GM19395 (cell line): ENCODE measurements around the gene CCDC187.
A peak's percentile ranks its signal among the peaks of the same experiment; 100 is the strongest.

Experiments
- ATAC-seq: cut with Tn5 transposase; IDR thresholded peaks from one replicate; pipeline ENCODE4 v1.9.1; 2021; ENCODE audit warnings: mild to moderate bottlenecking, moderate library complexity; ENCODE audit not compliant: unreplicated experiment

Gene CCDC187

DNA sequence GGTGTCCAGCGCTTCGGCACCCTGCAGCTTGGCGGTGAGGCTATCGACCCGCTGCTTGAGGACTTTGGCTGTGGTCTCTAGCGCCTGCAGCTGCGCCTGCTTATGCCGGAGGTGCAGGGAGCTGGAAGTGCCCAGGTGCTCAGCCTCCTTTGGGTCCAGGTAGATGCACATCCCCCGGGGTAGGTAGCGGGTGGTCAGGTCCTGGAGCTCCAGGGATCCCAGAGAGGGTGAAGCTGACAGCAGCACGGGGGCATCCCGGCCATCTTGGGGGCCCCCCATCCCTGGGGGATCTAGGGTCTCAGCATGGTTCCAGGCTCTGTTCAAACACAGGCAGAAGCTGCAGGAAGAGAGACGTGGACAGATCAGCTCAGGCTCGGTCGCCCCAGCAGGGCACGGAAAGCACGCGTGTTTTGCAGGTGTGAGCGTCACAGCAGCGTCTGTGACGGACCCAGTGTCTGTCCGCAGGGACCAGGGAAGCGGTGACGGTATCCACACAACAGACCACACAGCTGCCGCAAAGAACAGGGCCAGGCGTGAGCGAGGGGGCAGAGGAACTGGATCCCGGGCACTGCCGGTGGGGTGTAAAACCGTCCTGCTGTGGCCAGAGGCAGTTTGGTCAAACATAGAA lies 17.4 kb downstream of the CCDC187 start:
- ATAC-seq = no peak

DNA sequence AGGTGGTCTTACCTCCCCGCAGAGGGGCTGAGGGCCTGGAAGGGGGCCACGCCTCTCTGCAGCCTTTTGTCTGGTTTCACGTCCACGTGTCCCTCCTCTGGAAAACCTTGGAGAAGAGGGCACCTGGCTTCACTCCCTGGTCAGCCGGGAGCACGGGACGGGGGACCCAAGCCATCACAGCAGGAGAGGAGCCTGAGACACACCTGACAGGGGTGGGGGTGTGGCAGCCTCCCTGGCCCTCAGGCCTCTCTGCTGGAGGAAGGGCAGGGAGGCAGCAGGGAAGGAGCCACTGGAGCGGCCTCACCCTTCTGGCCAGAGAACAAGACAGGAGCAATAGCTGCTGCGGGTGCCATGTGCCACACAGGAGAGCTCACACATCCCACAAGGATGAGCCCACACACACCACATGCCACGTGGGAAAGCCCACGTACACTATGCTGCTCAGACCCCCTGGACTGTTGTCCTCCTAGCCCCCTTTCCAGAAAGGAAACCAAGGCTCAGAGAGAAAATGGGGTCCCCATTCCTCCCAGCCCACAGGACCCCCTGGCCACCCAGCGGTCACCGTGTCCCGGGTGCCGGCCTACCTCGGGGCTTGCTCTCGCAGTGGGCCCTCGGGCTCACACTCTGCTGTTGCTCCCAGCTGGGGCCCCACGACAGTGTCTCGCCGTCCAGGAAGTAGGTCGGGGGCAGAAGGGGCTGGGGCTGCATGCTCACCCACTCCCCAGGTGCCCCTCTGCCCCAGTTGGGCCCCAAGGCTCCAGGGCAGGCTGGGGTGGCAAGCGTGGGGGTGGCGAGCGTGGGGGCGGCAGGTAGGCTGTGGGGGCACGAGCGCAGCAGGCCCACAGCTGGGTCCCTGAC lies 18.2 kb downstream of the CCDC187 start:
- no peak for ATAC-seq

DNA sequence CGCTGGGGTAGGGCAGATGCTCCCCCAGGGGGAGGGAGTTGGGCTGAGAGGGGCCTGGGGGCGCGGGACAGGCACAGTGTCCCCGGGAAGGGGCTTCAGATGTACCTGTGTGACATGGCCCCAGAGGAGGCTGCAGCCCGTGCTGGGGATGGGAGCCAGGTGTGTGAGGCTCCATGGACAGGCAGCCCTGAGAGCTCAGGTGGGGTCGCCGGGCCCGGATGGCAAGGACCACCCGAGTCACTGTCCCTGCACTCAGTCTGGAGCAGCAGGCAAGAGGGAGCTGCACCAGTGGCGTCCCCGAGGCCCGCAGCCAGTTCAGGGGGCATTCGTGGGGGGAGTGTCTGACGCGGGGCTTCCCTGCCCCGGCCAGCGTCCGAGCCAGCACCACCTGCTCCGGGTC lies 18.9 kb downstream of the CCDC187 start:
- no peak for ATAC-seq

DNA sequence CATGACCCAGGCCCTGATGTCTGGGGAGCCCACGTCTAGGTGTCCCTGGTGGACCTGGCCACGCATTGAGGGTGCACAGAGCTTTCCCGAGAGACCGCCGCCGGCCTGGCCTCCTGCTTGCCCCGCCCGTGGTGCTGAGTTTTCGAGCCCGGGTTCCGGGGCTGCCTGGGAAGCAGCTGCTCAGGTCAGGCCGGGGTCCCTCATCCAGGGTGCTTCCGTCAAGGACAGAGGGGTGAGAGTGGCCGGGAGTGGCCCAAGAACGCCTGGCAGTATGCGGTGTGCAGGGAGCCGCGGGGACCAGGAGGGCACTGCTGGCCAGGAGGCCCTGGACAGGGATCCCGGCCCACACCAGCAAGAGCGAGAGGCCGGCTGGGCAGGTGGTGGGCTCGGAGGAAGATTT lies 19.6 kb downstream of the CCDC187 start:
- ATAC-seq = no peak

DNA sequence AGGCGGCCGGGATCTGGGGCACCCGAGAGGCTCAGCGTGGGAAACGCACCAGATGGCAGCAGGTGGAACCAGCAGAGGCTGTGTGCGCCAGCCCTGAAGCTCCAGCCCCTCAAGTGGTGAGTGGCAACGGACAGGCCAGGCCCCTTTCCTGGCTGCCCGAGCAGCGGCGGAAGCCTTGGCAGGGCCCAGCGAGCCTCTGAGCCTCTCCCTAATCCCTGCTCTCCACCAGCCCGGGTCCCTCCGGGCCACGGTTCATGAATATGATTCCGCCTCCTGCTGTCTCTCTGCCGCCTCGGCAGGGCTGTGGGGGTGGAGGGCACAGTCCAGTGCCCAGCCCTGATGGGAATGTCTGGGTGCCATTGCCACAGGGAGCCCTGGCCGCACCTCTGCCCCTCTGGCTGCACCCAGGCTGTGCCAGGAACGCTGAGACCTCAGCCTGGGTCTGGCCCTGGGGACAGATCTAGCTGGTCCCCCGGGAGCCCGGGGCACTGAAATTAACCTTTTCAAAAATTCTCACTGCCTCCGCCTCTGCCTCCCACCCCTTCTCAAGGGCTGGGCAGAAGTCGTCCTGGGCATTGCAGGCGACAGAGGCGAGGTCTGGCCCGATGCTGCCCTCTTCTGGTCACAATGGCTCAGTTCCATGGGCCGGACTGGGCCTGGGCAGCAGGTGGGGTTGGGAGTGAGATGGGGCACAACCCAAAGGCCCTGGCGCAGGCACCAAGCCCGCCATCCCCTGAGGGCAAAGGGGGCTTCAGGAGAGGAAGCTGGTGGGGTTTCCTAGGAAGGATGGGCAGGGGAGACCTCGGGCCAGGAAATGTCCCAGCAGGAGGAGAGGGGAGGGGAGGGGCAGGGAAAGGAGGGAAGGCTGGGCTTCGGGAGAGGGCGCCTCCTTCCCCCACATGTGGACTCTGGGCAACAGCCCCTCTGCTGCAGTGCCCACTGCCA lies 20.3 kb downstream of the CCDC187 start:
- peak; percentile 69 for ATAC-seq

DNA sequence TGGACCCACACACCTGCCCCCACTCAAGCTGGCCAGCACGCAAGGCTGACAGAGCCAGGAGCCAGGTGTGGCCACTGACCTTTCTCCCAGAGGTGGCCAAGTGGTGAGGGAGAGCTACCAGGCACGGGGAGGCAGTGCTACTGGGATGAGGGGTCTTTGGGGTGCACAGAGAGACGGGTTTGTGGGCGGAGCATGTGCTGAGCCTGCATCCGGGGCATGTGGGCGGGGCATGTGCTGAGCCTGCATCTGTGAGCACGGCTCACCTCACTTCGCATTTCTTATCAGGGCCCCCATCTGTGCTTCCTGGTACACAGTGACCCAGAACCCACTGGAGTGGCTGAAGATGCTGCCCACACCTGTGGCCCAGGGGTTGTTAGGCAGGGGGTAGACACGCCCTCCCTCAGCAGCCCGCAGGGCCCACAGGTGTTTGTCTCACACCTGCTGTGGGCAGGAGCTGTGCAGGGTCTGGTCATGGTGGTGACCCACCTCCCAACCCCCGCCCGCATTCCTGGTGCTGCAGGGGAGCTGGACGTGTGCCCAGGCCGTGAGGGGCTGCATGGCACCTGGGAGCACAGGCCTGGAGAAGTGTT lies 21.5 kb downstream of the CCDC187 start:
- no peak for ATAC-seq

DNA sequence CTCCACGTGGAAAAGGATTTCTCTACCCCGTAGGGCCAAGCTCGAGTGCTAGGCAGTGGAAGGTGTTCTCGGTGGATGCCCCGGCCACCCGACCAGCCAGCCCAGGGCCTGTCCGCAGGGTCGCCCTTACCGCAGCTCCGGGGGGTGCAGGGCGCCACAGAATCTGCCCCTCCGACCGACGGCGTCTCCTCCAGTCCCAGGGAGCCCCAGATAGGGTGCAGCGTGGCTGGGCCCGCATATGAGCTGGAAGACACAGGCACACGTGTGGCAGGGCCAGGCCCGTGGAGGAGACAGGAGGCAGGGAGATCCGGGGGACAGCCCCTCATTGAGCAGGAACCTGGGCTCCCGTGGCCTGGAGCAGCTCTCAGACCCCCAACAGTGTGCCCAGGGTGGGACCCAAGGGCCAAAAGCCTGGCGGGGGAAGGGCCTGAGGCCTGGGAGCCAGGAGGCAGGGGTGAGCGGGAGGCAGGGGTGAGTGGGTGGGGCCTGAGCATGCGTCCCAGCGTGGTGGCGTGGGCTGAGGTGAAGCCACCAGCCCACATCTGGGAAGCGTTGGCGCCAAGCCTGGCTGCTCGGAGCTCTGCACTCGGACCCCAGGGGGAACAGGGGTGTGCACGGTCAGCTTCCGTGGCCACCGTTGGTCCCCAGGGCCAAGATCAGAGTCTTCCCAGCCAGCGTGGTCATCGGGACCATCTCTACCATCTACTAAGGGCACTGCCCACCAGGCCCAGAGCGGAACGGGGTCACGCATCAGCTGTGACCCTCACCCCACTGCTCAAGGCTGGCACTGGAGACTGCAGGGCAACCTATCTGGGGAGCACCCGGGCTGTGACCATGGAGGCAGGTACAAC lies 22.2 kb downstream of the CCDC187 start:
- ATAC-seq = no peak

DNA sequence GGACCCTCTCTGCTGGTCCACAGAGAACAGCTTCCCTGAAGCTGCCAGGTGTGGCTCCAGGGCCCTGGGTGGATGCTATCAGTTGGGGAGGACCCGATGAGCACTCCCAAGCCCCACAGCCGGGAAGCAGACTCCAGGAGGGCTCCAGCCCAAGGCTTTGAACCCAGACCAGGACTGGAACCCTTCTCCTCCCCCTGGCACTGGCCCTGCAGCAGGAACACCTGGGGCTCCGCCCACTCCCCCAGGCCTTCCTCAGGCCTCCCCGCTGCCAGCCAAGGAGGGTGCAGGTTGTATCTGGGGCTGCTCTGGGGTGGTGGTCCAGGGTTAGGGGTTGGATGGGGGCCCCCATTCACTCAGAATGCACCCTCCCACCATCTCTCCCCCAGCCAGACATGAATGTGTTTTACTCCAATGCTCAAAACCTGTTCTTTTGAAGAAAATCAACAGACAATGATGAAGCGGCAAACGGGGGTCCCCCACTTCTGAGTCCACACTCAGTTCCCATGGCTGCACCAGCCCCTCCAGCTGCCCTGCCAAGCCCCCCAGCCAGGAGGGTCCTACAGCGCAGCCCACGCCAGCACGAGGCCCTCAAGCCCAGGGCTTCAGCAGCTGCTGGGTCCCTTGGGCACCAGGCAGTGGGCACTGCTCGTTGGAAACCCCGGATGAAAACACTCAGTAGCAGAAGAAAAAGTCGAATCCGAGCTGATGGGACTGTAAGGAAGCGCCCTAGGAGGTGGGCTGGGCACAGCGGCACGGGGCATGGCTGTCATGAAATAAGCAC lies 23.2 kb downstream of the CCDC187 start:
- ATAC-seq = no peak

DNA sequence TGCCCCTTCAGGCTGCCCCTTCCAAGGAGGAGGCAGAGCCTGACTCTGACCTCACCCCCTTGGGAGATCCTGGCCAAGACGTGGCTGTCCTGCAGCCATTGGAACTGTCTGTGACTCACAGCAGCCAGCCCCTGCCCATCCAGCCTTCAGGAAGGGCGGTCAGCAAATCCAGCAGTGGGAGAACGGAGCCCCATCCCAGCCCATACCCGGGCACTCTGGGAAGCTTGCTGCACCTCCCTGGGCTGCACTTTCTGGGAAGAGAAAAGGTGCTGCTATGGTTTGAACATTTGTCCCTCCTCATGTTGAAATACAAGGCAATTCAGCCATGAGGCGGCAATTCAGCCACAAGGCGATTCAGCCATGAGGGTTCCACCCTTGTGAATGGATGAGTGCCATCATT lies 24.4 kb downstream of the CCDC187 start:
- no peak for ATAC-seq

DNA sequence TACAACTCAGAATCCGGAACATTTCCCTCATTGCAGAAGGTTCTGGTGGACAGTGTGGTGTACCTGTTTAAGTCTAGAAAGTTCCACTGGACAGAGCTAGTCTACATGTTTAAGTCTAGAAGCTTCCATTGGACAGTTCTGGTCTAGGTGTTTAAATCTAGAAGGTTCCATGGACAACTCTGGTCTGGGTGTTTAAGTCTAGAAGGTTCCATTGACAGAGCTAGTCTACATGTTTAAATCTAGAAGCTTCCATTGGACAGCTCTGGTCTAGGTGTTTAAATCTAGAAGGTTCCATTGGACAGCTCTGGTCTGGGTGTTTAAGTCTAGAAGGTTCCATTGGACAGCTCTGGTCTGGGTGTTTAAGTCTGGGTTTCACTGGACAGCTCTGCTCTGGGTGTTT lies 25.0 kb downstream of the CCDC187 start:
- no peak for ATAC-seq

DNA sequence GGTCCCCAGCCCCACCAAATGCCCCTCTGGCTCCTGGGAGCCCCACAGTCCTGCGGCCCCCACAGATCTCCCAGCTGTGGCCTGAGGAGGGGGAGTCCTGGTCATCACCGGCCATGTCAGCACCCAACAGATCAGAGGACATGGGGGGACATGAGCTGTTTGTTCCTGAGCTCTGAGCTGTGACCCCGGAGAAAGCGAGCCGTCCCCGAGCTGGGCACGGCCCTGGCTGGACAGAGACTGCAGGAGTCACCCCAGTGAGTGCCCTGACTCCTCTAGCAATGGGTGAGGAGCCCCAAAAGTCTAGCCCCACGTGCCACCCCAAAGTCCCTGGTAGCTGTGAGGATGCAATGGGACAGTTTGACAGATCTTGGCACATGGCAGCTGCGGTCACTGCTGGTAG lies 25.7 kb downstream of the CCDC187 start:
- ATAC-seq = no peak

DNA sequence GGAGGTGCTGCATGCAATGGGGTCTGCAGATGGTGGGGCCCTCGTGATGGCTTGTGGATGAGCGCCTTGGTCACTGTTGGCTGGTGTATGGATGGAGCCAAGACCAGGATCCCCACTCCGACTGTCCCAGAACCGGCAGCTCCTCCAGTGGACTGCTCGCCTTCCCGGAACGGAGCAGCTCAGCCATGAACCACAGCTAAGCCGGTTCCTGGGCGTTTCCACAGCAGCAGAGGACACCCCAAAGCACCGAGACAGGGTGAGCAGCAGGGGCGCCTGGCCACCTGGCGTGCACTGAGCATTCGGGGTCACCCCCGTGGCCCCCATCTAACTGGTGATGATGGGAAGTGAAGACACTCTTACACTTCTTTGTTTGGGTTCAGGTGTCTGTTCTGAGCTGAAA lies 26.1 kb downstream of the CCDC187 start:
- no peak for ATAC-seq

DNA sequence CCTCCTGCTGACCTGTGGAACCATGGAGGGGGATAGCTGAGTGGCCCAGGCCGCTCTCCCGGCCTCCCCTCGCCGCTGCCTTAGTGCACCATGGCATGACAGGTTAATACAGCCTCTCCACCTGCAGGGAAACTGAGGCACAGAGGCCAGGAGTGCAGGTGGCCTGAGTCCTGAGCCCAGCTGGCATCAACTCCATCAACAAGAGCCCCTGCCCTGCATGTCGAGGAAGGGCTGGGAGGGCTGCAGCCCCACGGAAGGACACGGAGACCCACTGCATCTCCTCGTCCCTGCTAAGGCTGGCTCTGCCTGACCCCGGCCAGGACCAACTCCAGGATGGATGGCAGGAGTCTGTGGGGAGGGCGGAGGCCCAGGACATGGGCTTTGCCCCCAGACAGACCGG lies 27.2 kb downstream of the CCDC187 start:
- no peak for ATAC-seq

DNA sequence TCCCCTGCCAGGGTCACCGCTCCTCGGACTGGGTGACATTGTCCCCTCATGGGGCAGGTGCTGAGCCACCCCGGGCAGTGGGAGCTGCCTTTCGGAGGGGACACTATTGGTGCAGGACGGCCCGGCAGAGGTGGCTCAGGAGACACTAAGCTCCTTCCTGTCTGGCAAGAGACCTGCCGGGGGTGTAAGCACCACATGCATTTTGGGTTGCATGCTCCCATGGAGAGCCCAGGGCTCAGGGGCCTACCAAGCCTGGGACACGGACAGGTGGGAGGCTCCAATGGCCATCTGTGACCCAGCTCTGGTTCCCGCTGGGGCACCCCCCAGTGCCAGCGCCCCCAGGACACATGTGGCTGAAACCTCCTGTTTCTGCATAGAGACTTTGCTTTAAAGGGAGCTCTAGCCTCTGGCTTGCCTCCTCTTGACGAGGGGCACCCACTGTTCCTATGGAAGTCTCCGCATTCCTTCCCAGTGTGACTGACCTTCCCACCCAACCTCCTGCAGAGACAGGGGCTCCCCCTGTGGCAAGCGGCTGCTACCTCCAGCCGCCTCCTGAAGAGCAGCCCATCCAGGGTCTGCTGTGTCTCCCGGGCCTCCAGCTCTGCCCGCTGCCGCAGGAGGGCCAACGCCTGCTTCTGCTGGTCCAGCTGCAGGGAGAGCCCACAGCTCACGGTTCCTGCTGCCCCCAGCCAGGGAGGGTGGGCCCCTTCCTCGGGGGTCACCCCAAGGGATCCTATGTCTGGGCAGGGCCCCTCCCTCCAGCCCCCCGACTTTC lies 28.1 kb downstream of the CCDC187 start:
- ATAC-seq = no peak

DNA sequence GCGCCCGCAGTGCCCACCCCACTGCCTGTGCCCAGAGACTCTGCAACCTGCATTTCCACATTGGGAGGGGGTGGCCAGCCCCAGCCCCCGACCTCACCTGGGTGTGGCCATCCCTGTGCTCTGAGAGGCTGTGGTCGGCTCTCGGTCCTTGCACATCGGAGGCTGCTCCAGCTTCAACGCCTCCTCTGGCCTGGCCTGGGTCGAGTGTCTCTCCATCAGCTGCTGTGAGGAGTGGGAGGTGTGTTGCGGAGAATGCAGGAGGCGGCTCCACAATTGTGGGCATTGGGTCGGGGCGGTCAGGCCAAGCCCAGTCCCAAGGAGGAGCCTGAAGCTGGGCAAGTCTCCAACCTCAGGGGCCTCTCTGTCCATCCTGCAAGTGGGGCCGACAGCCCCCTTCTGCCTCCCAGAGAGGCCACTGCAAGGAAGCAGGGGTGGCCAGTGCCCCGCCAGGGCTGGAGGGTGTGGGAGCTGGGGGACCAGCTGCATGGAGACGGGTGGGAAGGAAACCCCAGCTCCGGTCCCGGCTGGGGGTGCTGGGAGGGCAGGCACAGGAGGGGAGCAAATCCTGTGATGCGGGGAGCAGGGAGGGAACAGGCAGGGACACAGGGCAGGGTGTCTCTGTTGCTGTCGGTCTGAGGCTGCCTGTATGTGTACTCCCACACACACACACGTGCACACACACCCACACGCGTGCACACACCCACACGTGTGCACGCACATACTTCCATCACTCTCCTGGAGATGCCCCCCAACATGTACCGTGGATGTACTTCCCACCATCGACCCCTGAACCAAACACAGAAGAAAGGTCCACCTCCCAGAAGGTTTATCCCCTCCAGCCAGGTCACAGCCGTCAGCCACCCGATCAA lies 28.9 kb downstream of the CCDC187 start:
- no peak for ATAC-seq

DNA sequence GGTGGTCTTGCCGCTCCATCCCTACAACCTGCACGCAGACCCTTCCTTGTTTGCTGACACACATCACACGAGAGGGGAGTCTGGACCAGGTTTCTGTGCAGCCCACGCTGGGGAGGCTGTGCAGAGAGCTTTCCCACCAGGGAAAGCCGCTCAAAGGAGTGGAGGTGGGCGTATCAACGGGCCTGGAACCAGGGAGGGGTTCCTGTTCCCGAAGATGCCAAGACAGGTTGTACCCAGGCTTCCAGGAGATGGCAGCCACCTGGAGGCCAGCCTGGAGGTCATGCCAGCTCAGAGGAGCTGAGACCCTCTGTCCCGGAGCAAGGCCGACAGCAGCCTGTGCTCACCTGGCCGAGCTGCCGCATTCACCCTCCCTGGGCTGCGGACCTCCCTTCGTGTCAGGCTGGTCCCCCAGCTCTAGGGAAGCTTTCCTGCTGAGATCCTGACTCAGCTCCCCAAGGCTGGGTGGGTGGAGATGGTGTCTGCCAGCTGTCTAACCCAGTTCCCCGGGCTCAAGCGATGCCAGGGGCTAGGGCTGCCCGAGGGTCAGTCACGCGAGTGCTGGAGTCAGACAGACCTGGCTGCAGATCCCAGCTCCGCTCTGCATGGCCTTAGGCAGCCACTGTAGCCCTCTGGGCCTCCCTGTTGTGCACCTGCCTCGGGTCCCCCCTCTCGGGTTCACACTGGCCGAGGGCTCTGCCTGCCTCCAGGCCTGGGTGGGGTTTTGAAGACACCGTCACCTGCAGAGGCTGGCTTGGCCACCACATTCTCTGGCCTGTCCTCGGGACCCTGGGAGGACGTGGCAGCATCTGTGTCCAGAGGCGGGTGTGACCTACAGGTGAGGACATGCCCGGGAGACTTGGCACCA lies 29.7 kb downstream of the CCDC187 start:
- no peak for ATAC-seq
